IPS-NIHi11 (cell line): ENCODE data around the gene LRRC28.

Source experiments
- DNase-seq: peaks from one replicate; pipeline ENCODE4 v3.0.0; 2012; ENCODE audit warnings: mixed read lengths, low spot score

LRRC28 gene

GRCh38 chr15:99435113-99435695 is 183.9 kb downstream of the LRRC28 start:
- DNase-seq: peak; percentile 50

- no peak for DNase-seq
These were observed 184.7 kb downstream of the LRRC28 start for GRCh38 chr15:99435877-99436541.

- DNase-seq: no peak
These were observed 185.4 kb downstream of the LRRC28 start for GRCh38 chr15:99436542-99437314.

GRCh38 chr15:99437315-99438223 is 186.3 kb downstream of the LRRC28 start:
- DNase-seq: no peak

- DNase-seq: no peak
These were observed 186.9 kb downstream of the LRRC28 start for GRCh38 chr15:99438224-99438585.

GRCh38 chr15:99438691-99439523 is 187.6 kb downstream of the LRRC28 start:
- DNase-seq: no peak

GRCh38 chr15:99439524-99439835 is 188.2 kb downstream of the LRRC28 start:
- DNase-seq: no peak

GRCh38 chr15:99440029-99440428 is 188.7 kb downstream of the LRRC28 start:
- no peak for DNase-seq
